HepG2 (cell line): Measurements from ENCODE around the gene MFRP. TPM values are rescaled to one million over a fixed set of nuclear protein-coding genes. Genes with fewer than 3 reads are reported as not detected.

Experiments
- IRF2 ChIP-seq: IDR thresholded peaks from 2 replicates; pipeline ENCODE4 v1.6.1; 2018; ENCODE audit warnings: missing genetic modification reagents, missing compliant biosample characterization
- MAFK ChIP-seq, 2 experiments: IDR thresholded peaks in 1 of 2; conservative IDR thresholded peaks in 1 of 2; 2 replicates each; pipeline ENCODE4 v1.6.1; 2011; ENCODE audit warnings: improper control_type of control experiment in 2 of 2, low read length in 2 of 2
- POLR2AphosphoS5 ChIP-seq: IDR thresholded peaks from 2 replicates; pipeline ENCODE4 v1.6.1; 2012; ENCODE audit warnings: low read depth, low read length
- SMAD1 ChIP-seq: sonication (generic); formaldehyde crosslinking; IDR thresholded peaks from 2 replicates; pipeline ENCODE4 v1.4.0; 2020; ENCODE audit warnings: missing genetic modification reagents, low read depth, mild to moderate bottlenecking, borderline replicate concordance
- STAT6 ChIP-seq: sonication (generic); formaldehyde crosslinking; IDR thresholded peaks from 2 replicates; pipeline ENCODE4 v1.4.0; 2020; ENCODE audit warnings: missing genetic modification reagents, mild to moderate bottlenecking, borderline replicate concordance
- TFAP4 ChIP-seq: sonication (generic); IDR thresholded peaks from 2 replicates; pipeline ENCODE4 v1.6.1; 2016; ENCODE audit warnings: low read depth, borderline replicate concordance
- ZMAT3 ChIP-seq: sonication (generic); formaldehyde crosslinking; conservative IDR thresholded peaks from 2 replicates; pipeline ENCODE4 v1.7.0; 2021; ENCODE audit warnings: missing genetic modification reagents
- ZNF543 ChIP-seq: sonication (generic); formaldehyde crosslinking; IDR thresholded peaks from 2 replicates; pipeline ENCODE4 v1.4.0; 2020; ENCODE audit warnings: mild to moderate bottlenecking, missing genetic modification reagents
- ZNF605 ChIP-seq: sonication (generic); formaldehyde crosslinking; IDR thresholded peaks from 2 replicates; pipeline ENCODE4 v1.8.0; 2022; ENCODE audit warnings: mild to moderate bottlenecking, missing genetic modification reagents
- ZNF619 ChIP-seq: sonication (generic); formaldehyde crosslinking; IDR thresholded peaks from 2 replicates; pipeline ENCODE4 v1.4.0; 2020; ENCODE audit warnings: mild to moderate bottlenecking, missing genetic modification reagents
- polyA plus RNA-seq, 8 experiments: library from polyadenylated mRNA; depleted of rRNA in 3 of 8; stranded (reverse) in 7 of 8; unstranded in 1 of 8; fragments of >200 nt; fragmentation: Illumina TruSeq in 4 of 8; extraction: Trizol in 4 of 8; gene quantifications; 2 replicates each; pipeline versions ENCODE4 v1.2.1 to v1.2.3, GENCODE V29; 2011 to 2016; ENCODE audit warnings: low read depth in 4 of 8, missing spikeins in 1 of 8, mixed read lengths in 1 of 8; ENCODE audit not compliant: insufficient read depth in 1 of 8
- total RNA-seq, 5 experiments: library from RNA; depleted of rRNA; stranded (reverse); fragments of >200 nt; fragmentation: Illumina TruSeq; extraction: Trizol; gene quantifications; 2 replicates each; pipeline ENCODE4 v1.2.3, GENCODE V29; 2016; ENCODE audit warnings: low read depth in 1 of 5

MFRP gene
- total and polyA plus RNA-seq, 2 of the 13 experiments (the other 11 are each of a cell fraction or from before 2014, with no cell fraction given), result not detected

- TF ChIP-seq STAT6 (CRISPR knock-in tag) (no peak), ZNF605 (no peak), ZNF543 (no peak), IRF2 (CRISPR knock-in tag) (no peak), TFAP4 (peak; percentile 83; the same call in 1 of the 2 replicates), ZNF619 (CRISPR knock-in tag) (no peak), SMAD1 (CRISPR knock-in tag) (no peak), MAFK (conservative IDR thresholded peaks at IDR 0.05 in 1 of 2, IDR thresholded peaks at IDR 0.05 in 1 of 2; ENCODE audit: low read length in 2 of 2) (no peak), POLR2AphosphoS5 (no peak), ZMAT3 (CRISPR knock-in tag) (no peak)
Observed at GRCh38 chr11:119369132-119369925, 22.8 kb upstream of the MFRP start (continued).
